ENCODE results near the gene RMDN2. TPM values are rescaled to one million over a fixed set of nuclear protein-coding genes. Genes with fewer than 3 reads are reported as not detected.

RMDN2 gene
- total and polyA plus RNA-seq, 9 of the 15 experiments (the other 6 are each of a cell fraction or from before 2014, with no cell fraction given) = 1.5 to 4.3 (median 2.3) TPM

- TF ChIP-seq, protein P1, sequence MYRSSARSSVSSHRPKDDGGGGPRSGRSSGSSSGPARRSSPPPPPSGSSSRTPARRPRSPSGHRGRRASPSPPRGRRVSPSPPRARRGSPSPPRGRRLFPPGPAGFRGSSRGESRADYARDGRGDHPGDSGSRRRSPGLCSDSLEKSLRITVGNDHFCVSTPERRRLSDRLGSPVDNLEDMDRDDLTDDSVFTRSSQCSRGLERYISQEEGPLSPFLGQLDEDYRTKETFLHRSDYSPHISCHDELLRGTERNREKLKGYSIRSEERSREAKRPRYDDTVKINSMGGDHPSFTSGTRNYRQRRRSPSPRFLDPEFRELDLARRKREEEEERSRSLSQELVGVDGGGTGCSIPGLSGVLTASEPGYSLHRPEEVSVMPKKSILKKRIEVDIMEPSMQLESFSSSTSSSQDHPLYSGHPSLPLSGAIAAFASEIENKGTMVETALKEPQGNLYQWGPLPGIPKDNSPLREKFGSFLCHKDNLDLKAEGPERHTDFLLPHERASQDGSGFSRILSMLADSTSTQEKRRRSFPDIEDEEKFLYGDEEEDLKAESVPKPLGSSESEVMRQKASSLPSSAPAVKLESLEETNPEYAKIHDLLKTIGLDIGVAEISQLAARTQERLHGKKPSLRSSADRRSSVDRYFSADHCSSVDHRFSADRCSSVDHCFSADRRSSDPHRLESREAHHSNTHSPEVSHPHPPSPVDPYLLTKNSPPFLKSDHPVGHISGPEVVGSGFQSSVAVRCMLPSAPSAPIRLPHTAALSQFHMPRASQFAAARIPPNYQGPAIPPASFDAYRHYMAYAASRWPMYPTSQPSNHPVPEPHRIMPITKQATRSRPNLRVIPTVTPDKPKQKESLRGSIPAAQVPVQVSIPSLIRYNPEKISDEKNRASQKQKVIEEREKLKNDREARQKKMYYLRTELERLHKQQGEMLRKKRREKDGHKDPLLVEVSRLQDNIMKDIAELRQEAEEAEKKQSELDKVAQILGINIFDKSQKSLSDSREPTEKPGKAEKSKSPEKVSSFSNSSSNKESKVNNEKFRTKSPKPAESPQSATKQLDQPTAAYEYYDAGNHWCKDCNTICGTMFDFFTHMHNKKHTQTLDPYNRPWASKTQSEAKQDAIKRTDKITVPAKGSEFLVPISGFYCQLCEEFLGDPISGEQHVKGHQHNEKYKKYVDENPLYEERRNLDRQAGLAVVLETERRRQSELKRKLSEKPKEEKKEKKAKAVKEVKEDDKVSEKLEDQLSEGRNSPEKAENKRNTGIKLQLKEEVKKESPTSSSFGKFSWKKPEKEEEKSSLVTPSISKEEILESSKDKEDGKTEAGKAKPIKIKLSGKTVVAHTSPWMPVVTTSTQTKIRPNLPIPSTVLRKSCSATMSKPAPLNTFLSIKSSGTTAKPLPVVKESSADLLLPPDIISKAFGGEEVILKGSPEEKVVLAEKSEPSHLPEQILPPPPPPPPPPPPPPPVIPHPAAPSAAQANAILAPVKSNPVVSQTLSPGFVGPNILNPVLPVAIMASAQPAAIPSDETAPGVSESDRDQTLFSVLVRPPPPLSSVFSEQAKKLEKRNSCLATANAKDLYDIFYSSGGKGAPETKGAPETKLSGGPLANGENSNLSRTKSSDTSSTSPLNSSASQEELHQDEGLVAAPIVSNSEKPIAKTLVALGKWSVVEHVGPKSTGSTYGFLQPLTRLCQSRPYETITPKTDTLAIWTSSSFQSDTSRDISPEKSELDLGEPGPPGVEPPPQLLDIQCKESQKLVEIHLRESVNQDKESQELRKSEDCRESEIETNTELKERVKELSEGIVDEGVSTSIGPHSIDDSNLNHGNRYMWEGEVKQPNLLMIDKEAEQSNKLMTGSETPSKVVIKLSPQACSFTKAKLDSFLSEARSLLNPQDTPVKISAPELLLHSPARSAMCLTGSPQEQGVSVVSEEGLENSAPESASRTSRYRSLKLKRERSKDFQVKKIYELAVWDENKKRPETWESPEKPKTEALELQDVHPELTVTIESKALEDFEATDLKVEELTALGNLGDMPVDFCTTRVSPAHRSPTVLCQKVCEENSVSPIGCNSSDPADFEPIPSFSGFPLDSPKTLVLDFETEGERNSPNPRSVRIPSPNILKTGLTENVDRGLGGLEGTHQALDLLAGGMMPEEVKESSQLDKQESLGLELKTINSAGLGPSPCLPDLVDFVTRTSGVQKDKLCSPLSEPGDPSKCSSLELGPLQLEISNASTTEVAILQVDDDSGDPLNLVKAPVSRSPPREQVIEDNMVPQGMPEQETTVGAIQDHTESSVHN (IDR thresholded peaks at IDR 0.05; ENCODE audit: borderline replicate concordance in 1 of 2, low read depth in 1 of 2) = no peak
- TF ChIP-seq TSHZ1 (CRISPR knock-in tag; IDR thresholded peaks at IDR 0.05) = no peak
- TF ChIP-seq HNRNPLL (IDR thresholded peaks at IDR 0.05; ENCODE audit: low read depth, low read length, poor library complexity, severe bottlenecking) = no peak
- TF ChIP-seq TAF7 (tag; IDR thresholded peaks at IDR 0.05) = no peak
These were observed 39.6 kb upstream of the RMDN2 start (continued) for GRCh38 chr2:37885329-37885993.

Data from K562 (cell line).